ENCODE results near the gene NOX3.

NOX3 gene

GRCh38 chr6:155399745-155400653, 55.6 kb downstream of the NOX3 start:
- DNase-seq (ENCODE audit: low spot score): no peak

DNA sequence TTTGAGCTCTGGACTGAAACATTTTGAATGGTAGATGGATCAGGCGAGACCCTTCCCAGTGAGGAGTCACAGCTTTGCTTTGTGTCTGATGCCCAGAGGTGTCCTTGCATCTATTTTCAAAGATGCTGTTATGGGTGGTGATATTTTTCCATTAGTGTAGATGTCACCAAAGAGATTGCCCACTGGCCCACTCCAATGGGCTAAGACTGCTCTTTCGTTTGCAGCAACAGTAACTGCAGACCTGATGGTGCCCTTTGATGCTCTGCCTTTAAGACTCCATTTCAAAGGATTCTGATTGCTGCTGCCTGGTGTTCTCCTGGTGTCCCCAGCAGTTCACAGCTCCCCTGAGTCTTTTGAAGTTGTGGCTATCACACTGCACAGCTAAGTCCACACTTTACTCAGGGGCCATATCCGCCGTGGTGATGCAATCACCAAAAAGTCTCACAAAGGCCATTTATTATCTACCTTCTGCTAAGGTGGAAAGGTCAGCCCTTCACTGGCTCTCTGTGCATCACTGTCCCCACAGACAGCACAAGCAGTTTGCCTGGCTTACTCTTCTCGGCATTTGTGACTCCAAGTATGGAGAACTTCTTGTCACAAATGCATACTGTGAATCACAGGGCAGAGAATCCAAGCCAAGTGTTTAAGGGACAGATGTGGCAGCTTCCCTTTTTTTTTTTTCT, 56.4 kb downstream of the NOX3 start:
- no peak for DNase-seq (ENCODE audit: low spot score)

DNA sequence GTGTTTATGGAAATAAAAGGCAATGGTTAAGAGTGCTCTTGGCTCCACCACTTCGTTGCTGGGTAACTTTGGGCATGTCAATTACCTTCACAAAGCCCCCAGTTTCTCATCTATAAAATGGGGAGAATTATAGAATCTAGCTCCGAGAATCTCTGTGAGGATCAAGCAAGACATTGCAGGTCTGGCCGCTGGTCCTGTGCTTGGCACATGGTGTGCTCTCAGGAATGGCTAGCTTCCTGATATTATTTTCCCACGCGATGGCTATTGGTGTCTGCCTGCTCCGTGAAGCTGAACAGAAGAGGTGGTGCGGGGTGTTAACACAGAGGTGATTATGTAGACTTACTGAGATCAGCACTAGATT, 57.0 kb downstream of the NOX3 start:
- DNase-seq (ENCODE audit: low spot score): no peak

DNA sequence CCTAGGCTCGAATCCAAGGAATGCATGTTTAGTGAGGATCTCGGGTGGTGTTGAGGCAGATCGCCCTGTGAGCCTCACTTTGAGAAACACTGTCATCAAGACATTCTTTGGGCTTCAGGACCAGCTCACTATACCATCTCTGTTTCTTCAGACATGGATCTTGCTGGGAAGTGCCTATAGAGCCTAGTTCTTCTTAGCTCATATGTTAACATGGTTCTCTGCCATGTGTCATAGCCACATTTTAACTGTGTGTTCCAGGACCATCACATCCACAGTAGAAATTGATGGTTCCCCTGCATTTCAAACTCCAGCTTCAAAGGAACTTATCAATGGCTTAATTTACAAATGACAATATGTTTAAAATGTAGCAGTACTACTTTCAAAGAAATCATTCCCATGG, 57.4 kb downstream of the NOX3 start:
- no peak for DNase-seq (ENCODE audit: low spot score)

- DNase-seq (ENCODE audit: low spot score): no peak
These were observed 58.4 kb downstream of the NOX3 start for GRCh38 chr6:155397172-155397705.

DNA sequence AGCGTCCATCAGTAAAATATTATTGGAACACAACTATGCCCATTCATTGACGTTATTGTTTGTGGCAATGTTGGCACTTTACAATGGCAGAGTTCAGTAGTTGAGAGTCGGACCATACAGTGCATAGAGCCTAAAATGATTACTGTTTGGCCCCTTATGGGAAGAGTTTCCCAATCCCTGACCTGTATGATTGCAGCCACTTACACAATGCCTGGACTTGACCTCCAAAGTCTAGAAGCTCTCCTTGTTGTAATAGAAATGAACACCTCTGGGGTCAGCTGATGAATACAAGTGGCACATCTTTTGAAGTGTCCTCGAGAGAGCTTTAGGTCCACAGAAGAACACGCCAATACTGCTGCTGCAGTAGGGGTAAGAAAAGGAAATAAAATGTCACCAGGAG, 59.0 kb downstream of the NOX3 start:
- DNase-seq (ENCODE audit: low spot score): no peak

DNA sequence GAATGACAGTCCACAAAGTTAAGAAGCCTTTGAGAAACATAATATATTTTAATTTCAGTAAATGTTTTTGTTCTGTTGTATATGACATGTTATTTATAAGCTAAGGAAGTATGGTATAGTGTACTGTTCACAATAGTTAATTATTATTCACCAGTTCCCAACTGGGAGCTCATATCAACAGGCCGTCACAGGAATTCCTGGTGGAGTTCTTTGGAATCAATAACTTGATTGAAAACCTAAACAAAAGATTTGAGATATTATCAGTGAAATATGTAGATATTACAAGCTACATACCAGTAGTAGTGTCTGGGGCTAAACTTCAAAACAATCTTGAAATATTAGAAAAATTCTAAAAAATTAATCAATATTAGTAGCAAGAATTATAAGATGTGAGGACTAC, 60.3 kb downstream of the NOX3 start:
- DNase-seq (ENCODE audit: low spot score): no peak

DNA sequence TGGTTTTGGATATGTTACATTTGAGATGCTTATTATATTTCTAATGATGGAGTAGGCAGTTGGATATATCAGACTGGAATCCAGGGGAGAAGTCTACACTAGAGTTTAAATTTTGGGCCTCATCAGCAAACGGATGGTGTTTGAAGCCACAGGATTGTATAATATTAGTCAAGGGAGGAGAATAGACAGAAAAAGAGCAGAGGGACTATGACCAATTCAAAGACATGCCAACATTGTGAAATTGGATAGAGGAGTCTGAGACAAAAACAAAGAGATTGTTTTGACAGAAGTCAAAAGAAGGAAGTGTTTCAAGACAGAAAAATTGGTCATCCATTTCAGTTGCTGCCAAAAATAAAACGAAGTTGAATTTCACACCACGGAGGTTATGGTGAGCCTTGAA, 66.5 kb downstream of the NOX3 start:
- no peak for DNase-seq (ENCODE audit: low spot score)

- no peak for DNase-seq (ENCODE audit: low spot score)
These were observed 67.0 kb downstream of the NOX3 start for GRCh38 chr6:155388591-155388990.

GRCh38 chr6:155387481-155387880, 68.2 kb downstream of the NOX3 start:
- DNase-seq (ENCODE audit: low spot score): no peak

DNA sequence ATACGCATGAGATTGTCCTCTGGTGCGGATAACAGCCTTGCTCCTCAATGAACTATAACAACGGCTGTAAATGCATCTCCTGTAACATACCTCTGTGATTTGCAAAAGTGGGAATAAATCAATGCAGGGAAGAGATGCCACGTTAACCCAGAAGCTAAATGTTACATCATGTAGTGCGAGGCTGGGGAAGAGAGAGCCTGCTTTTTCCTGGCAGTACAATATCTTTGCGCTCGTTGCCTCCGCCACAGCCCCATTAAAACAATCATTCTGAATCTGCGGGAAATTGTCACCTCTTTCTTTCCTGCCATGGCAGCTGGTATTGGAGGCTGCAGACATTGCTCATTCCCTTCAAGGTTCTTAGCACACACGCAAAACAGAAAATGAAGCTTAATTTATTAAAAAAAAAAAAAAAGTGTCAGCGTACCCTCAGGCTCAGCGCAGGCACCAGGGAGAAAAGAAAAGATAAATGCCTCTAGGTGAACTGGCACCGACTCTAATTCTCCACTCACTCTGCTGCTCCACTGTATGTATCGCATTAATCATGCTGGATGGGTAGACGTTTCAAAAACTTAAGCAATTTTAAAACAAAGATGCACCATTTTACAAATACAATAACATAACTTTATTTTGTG, 71.2 kb downstream of the NOX3 start:
- DNase-seq (ENCODE audit: low spot score): no peak

GRCh38 chr6:155383913-155384312, 71.7 kb downstream of the NOX3 start:
- DNase-seq (ENCODE audit: low spot score): no peak

GRCh38 chr6:155382338-155382685, 73.3 kb downstream of the NOX3 start:
- DNase-seq (ENCODE audit: low spot score): no peak

- DNase-seq (ENCODE audit: low spot score): no peak
These were observed 73.8 kb downstream of the NOX3 start for GRCh38 chr6:155381673-155382337.

- DNase-seq (ENCODE audit: low spot score): no peak
These were observed 74.8 kb downstream of the NOX3 start for GRCh38 chr6:155380666-155381332.

DNA sequence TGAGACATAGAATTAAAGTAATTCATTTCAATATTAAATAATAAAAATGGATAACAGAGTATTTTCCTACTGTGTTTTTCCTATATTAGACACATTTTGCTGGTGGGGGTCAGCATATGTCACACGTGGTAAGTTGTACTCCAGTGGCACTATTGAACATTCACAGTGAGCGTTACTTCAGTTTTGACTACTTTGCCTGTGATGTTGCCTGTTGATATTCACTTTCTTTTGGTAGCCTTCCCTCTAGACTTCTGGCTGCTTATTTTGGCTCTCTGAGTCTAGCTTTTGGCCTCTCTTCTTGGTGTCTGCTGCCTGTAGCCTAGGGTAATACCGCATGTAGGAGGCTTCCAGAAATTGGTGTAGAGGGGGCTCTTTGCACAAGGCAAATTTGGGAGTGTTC, 76.9 kb downstream of the NOX3 start:
- no peak for DNase-seq (ENCODE audit: low spot score)

DNA sequence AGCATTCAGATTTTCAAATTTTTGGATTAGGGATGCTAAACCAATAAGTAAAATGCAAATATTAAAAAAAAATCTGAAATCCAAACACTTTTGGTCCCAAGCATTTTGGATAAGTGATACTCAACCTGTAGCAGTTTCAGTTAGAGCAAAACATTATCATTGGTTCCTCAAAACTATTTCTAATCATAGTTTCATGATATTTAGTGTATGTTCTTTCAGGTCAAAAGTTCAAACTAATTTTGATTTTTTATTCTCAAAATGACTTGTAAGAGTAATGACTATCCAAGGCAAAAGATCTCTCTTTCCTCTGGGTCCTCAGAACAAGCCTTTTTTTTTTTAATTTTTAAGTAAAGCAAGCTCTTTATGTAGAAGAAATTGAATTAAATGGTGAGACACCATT, 77.4 kb downstream of the NOX3 start:
- no peak for DNase-seq (ENCODE audit: low spot score)

DNA sequence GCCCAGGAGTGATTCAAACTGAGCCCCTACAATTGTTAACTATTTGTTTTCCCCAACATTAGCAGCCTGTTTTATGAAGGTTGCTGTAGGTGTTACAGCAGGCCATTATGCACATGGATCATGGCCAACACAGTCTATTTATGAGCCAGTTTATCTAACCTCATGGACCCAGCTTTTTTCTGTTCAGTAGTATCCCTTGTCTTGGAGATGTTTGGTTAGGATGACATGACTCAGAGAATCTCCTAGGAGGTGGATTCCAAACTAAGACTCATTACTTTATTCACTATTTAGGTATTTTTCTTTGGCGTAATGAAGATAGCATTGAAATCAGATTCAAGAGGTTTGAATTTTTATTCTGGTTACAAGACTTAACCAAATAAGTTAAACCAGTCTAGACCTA, 78.6 kb downstream of the NOX3 start:
- no peak for DNase-seq (ENCODE audit: low spot score)

- DNase-seq (ENCODE audit: low spot score): no peak
These were observed 79.8 kb downstream of the NOX3 start for GRCh38 chr6:155375801-155376200.

DNA sequence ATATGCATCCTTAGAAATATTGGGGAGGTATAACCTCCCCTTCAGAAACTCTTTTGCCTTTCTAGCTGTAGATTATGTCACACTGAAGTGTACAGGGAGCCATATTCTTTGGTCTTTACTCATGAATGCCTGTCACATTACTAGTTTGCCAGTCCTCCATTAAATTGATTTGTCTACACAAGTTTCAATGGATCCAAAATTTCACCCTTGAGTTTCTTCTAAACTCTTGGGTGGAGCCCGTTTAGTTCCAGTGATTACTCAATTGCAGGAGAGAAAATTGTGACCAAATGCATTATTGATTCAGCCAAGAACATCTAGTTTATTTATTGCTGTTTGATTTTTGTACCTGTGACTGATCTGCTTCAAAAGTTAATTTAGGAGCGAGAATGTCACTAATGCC, 81.0 kb downstream of the NOX3 start:
- DNase-seq (ENCODE audit: low spot score): no peak

- no peak for DNase-seq (ENCODE audit: low spot score)
These were observed 82.4 kb downstream of the NOX3 start for GRCh38 chr6:155373276-155373675.

GRCh38 chr6:155372256-155372655, 83.4 kb downstream of the NOX3 start:
- DNase-seq (ENCODE audit: low spot score): no peak
